LNCaP clone FGC (cell line): ENCODE measurements around the gene RETREG2.
A peak's percentile ranks its signal among the peaks of the same experiment; 100 is the strongest.

Source experiments
- DNase-seq: peaks from one replicate; pipeline ENCODE4 v3.0.0-alpha.2; 2011; ENCODE audit warnings: low read depth
- H3K4me3 ChIP-seq: 2 replicates; pipeline ENCODE4 v1.5.1; 2011; ENCODE audit warnings: mild to moderate bottlenecking, low read depth, low read length, control low read depth
- CTCF ChIP-seq: IDR thresholded peaks from 2 replicates; pipeline ENCODE4 v1.5.1; 2012; ENCODE audit warnings: mild to moderate bottlenecking; ENCODE audit not compliant: control insufficient read depth, insufficient read depth; ENCODE audit errors: extremely low read depth

RETREG2 gene

GRCh38 chr2:219205165-219205538 is 27.1 kb downstream of the RETREG2 start:
- DNase-seq, result no peak
- no peak for TF ChIP-seq CTCF
- H3K4me3 ChIP-seq, result no peak overlapping the region

- no peak for DNase-seq
- no peak for TF ChIP-seq CTCF
Observed at GRCh38 chr2:219205981-219206327, 27.9 kb downstream of the RETREG2 start.

GRCh38 chr2:219206328-219207133 is 28.5 kb downstream of the RETREG2 start, which contains the start of gene ZFAND2B:
Gene ZFAND2B, plus strand, starts transcription at chr2:219206782. Its CDS starts 206 bp downstream, at chr2:219206988.
- no peak for TF ChIP-seq CTCF
- H3K4me3 ChIP-seq, result peak within 1 kb of the TSS; percentile 74
- peak; percentile 54 for DNase-seq

More at GRCh38 chr2:219205981-219206327, 27.9 kb downstream of the RETREG2 start:
- peak overlapping the region; percentile 74 for H3K4me3 ChIP-seq

- DNase-seq, result no peak
- H3K4me3 ChIP-seq, result peak overlapping the region; percentile 74
- TF ChIP-seq CTCF, result no peak
Observed at GRCh38 chr2:219207134-219207883, 29.2 kb downstream of the RETREG2 start.

- H3K4me3 ChIP-seq, result no peak overlapping the region; the same call in 1 of the 2 replicates
- DNase-seq, result no peak
- no peak for TF ChIP-seq CTCF
Observed at GRCh38 chr2:219207884-219208740, 30.0 kb downstream of the RETREG2 start.
